Suprapubic skin (tissue), 4 donors: ENCODE data around the gene FBXO7. TPM values are rescaled to one million over a fixed set of nuclear protein-coding genes. Genes with fewer than 3 reads are reported as not detected.

ENCODE experiments used
- DNase-seq, 2 donors: peaks; one replicate each; pipeline ENCODE4 v3.0.0-alpha.2; 2019; ENCODE audit warnings: low spot score in 2 of 2
- H3K27ac ChIP-seq: fragments of 200-600 bp; sonication (generic); one replicate; pipeline ENCODE4 v1.5.1; 2019
- H3K27me3 ChIP-seq: fragments of 200-600 bp; sonication (generic); one replicate; pipeline ENCODE4 v1.5.1; 2019
- H3K36me3 ChIP-seq: fragments of 200-600 bp; sonication (generic); one replicate; pipeline ENCODE4 v1.5.1; 2019
- H3K4me1 ChIP-seq: fragments of 200-600 bp; sonication (generic); one replicate; pipeline ENCODE4 v1.5.1; 2019
- H3K4me3 ChIP-seq: fragments of 200-600 bp; sonication (generic); one replicate; pipeline ENCODE4 v1.5.1; 2019; ENCODE audit warnings: mild to moderate bottlenecking
- H3K9me3 ChIP-seq: fragments of 200-600 bp; sonication (generic); one replicate; pipeline ENCODE4 v1.5.1; 2019
- CTCF ChIP-seq, 2 donors: fragments of 200-600 bp in 1 of 2; fragments of 450-650 bp in 1 of 2; sonication (generic) in 1 of 2; IDR thresholded peaks; one replicate each; pipeline ENCODE4 v1.5.1; 2016 to 2019; ENCODE audit warnings: antibody characterized with exemption in 2 of 2, mild to moderate bottlenecking in 1 of 2, moderate library complexity in 1 of 2
- EP300 ChIP-seq: sonication (generic); formaldehyde crosslinking; IDR thresholded peaks from one replicate; pipeline ENCODE4 v1.6.1; 2017; ENCODE audit warnings: antibody characterized with exemption
- POLR2A ChIP-seq, 2 donors: fragments of 450-650 bp; IDR thresholded peaks; one replicate each; pipeline ENCODE4 v1.6.1; 2017; ENCODE audit warnings: antibody characterized with exemption in 2 of 2, mild to moderate bottlenecking in 2 of 2, moderate library complexity in 2 of 2
- POLR2AphosphoS5 ChIP-seq, 3 donors: sonication (generic); formaldehyde crosslinking; IDR thresholded peaks; one replicate each; pipeline ENCODE4 v1.6.1; 2017; ENCODE audit warnings: antibody characterized with exemption in 3 of 3
- WGBS: methylation state at CpG from one replicate; pipeline ENCODE4 v1.1.5; 2018; 5-methylcytosine and 5-hydroxymethylcytosine counted together
- total RNA-seq, 4 donors: library from RNA; depleted of rRNA; stranded (reverse); fragments of >200 nt; gene quantifications; one replicate each; pipeline ENCODE4 v1.1.0, GENCODE V29; 2016

Gene FBXO7
- total RNA-seq, 4 donors from 2014 or later: 59.8 to 87.9 (median 81.8) TPM

- H3K9me3 ChIP-seq: no peaks in the 10 kb centered on the region
- no peak overlapping the region for H3K27ac ChIP-seq
- no peak for DNase-seq
- H3K36me3 ChIP-seq: no peaks in the 10 kb centered on the region
- WGBS: 50% methylated on average over 4 of the region's 4 CpGs
- TF ChIP-seq EP300 (no peak), CTCF (IDR thresholded peaks at IDR 0.05) (no peak), POLR2AphosphoS5 (IDR thresholded peaks at IDR 0.05) (no peak), POLR2A (IDR thresholded peaks at IDR 0.05) (no peak)
- H3K4me3 ChIP-seq: no peak overlapping the region
- no peaks in the 10 kb centered on the region for H3K4me1 ChIP-seq
- peaks cover 15% of the 10 kb centered on the region for H3K27me3 ChIP-seq
Observed at GRCh38 chr22:32448980-32449379, 25.6 kb upstream of the FBXO7 start.

GRCh38 chr22:32457031-32457430 lies 17.6 kb upstream of the FBXO7 start:
- Histone ChIP-seq H3K4me3 (no peak overlapping the region), H3K9me3 (no peaks in the 10 kb centered on the region), H3K36me3 (no peaks in the 10 kb centered on the region), H3K27ac (no peak overlapping the region), H3K4me1 (no peaks in the 10 kb centered on the region), H3K27me3 (peaks cover 12% of the 10 kb centered on the region)
- WGBS: 87% methylated on average over 4 of the region's 4 CpGs
- TF ChIP-seq POLR2A (IDR thresholded peaks at IDR 0.05): no peak
- TF ChIP-seq CTCF (IDR thresholded peaks at IDR 0.05): no peak
- TF ChIP-seq EP300: no peak
- no peak for TF ChIP-seq POLR2AphosphoS5 (IDR thresholded peaks at IDR 0.05)
- no peak for DNase-seq

GRCh38 chr22:32462452-32462851 lies 12.2 kb upstream of the FBXO7 start:
- Histone ChIP-seq H3K27ac (no peak overlapping the region), H3K4me3 (no peak overlapping the region), H3K4me1 (no peaks in the 10 kb centered on the region), H3K27me3 (no peaks in the 10 kb centered on the region), H3K36me3 (no peaks in the 10 kb centered on the region), H3K9me3 (no peaks in the 10 kb centered on the region)
- 44% methylated on average over 3 of the region's 3 CpGs for WGBS
- no peak for DNase-seq
- TF ChIP-seq POLR2AphosphoS5 (IDR thresholded peaks at IDR 0.05): no peak
- TF ChIP-seq POLR2A (IDR thresholded peaks at IDR 0.05): no peak
- TF ChIP-seq CTCF (IDR thresholded peaks at IDR 0.05): no peak
- TF ChIP-seq EP300: no peak

- H3K36me3 ChIP-seq: no peaks in the 10 kb centered on the region
- no peak overlapping the region for H3K4me3 ChIP-seq
- no peak for TF ChIP-seq CTCF (IDR thresholded peaks at IDR 0.05)
- TF ChIP-seq POLR2A (IDR thresholded peaks at IDR 0.05): no peak
- TF ChIP-seq POLR2AphosphoS5 (IDR thresholded peaks at IDR 0.05): no peak
- TF ChIP-seq EP300: no peak
- no peaks in the 10 kb centered on the region for H3K9me3 ChIP-seq
- no peaks in the 10 kb centered on the region for H3K4me1 ChIP-seq
- no peak overlapping the region for H3K27ac ChIP-seq
- DNase-seq: no peak
- 81% methylated on average over 3 of the region's 3 CpGs for WGBS
- H3K27me3 ChIP-seq: no peaks in the 10 kb centered on the region
Observed at GRCh38 chr22:32465661-32466060, 8.9 kb upstream of the FBXO7 start.

- WGBS: 71% methylated on average over 8 of the region's 8 CpGs
- no peaks in the 10 kb centered on the region for H3K9me3 ChIP-seq
- no peak overlapping the region for H3K4me3 ChIP-seq
- no peaks in the 10 kb centered on the region for H3K27me3 ChIP-seq
- H3K36me3 ChIP-seq: no peaks in the 10 kb centered on the region
- TF ChIP-seq CTCF (IDR thresholded peaks at IDR 0.05): no peak
- TF ChIP-seq POLR2AphosphoS5 (IDR thresholded peaks at IDR 0.05): no peak
- no peak for TF ChIP-seq EP300
- no peak for TF ChIP-seq POLR2A (IDR thresholded peaks at IDR 0.05)
- no peak for DNase-seq
- H3K4me1 ChIP-seq: no peaks in the 10 kb centered on the region
- H3K27ac ChIP-seq: no peak overlapping the region
Observed at GRCh38 chr22:32466496-32466895, 8.1 kb upstream of the FBXO7 start.
